MG63 (cell line): ENCODE data around the gene NKAIN2. TPM values are rescaled to one million over a fixed set of nuclear protein-coding genes. Genes with fewer than 3 reads are reported as not detected.
"Not testable (repeated sequence)": the region's sequence is repeated elsewhere in the genome, so short reads cannot be mapped to it uniquely, and the experiment has no call there.

ENCODE experiments used
- DNase-seq: peaks from one replicate; pipeline ENCODE4 v3.0.0-alpha.2; 2020
- H3K27me3 ChIP-seq: fragments of 250-450 bp; sonication (Bioruptor Pico); 2 replicates; pipeline ENCODE4 v1.5.1; 2020; ENCODE audit warnings: mild to moderate bottlenecking, moderate library complexity
- H3K36me3 ChIP-seq: fragments of 250-450 bp; sonication (Bioruptor Pico); 2 replicates; pipeline ENCODE4 v1.5.1; 2020; ENCODE audit warnings: mild to moderate bottlenecking, moderate library complexity
- H3K4me3 ChIP-seq: fragments of 250-450 bp; sonication (Bioruptor Pico); 2 replicates; pipeline ENCODE4 v1.5.1; 2020; ENCODE audit warnings: mild to moderate bottlenecking, moderate library complexity
- H3K9me3 ChIP-seq: fragments of 250-450 bp; sonication (Bioruptor Pico); 2 replicates; pipeline ENCODE4 v1.5.1; 2020; ENCODE audit warnings: mild to moderate bottlenecking, moderate library complexity
- total RNA-seq: library from RNA; depleted of rRNA; stranded (reverse); fragments of >200 nt; shearing (Covaris generic); gene quantifications from 2 replicates; pipeline ENCODE4 v1.2.3, GENCODE V29; 2014; ENCODE audit warnings: low replicate concordance

NKAIN2 gene
- total RNA-seq, 1 experiment from 2014 or later, result not detected

DNA sequence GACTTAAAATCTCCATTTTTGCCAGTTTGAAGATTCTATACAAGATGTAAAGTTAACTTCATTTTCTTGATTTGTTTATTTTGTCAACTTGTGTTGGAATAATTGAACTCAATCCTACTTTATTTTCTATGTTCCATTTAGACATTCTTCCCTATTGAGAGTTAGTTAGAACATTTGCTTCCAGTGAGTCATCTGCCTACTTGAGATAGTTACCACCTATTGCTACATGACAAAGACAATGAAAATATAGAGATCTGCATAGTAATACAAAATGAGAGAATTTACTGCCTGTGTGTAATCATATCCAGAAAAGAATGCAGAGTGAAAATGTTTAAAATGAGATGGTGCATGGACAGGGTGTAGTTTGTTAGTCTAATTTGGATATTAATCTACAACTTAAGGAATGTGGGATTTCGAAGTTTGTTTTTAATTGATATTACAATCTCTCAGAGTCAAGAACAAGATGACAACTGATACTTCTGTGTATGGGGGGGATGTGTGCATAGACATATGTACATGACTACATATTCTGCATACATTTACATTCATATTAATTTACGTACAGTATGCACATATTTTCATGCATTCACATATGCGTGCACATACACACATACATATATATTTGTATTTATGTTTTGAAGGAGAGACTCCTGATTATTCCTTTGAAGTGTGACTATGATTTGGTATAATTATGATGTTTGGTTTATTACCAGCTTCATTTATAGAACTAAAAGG, 420.1 kb downstream of the NKAIN2 start:
- Histone ChIP-seq H3K27me3 (no peaks in the 10 kb centered on the region), H3K9me3 (no peaks in the 10 kb centered on the region), H3K36me3 (no peaks in the 10 kb centered on the region), H3K4me3 (no peak overlapping the region)
- DNase-seq, result no peak

DNA sequence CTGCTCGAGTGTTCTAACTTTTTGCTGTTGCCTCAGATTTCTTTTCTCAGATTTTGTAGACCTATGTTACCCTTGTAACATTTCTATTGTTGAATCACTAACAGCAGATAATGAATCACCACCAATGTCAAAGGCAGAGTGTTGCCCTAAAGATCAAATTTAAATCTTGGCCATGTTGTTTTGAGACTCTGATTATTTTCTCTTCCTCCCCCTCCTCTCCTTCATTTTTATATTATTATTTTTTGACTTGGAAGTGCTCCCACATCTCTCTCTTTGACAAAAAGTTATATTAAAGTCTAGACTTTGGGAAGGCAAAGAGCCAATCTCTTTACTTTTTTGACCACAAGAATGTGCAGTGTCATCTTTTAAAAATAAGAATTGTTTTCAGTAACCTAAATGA, 422.7 kb downstream of the NKAIN2 start:
- no peak for DNase-seq

DNA sequence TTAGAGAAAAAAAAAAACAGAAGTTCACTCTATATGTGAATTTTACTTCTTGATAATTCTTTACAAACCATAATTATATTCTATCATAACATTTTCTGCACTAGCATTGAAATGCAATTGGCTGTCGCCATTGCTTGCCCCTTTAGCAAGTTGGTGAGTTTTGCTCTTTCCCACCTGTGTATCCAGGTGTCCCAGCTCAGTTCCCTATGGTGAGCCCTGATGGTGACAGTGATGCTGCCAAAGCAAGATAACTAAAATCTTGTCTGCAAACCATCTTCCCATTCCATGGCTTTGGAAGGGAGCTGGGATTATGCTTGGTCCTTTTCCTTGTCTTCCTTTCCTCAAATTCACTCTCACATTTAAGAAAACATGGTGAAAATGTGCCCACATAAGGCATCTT, 429.6 kb downstream of the NKAIN2 start:
- no peaks in the 10 kb centered on the region for H3K27me3 ChIP-seq
- DNase-seq, result no peak
- no peaks in the 10 kb centered on the region for H3K36me3 ChIP-seq
- no peaks in the 10 kb centered on the region for H3K9me3 ChIP-seq
- H3K4me3 ChIP-seq, result no peak overlapping the region

More for the DNA sequence above, 422.7 kb downstream of the NKAIN2 start:
- no peaks in the 10 kb centered on the region for H3K9me3 ChIP-seq
- no peaks in the 10 kb centered on the region for H3K27me3 ChIP-seq
- no peak overlapping the region for H3K4me3 ChIP-seq
- no peaks in the 10 kb centered on the region for H3K36me3 ChIP-seq

DNA sequence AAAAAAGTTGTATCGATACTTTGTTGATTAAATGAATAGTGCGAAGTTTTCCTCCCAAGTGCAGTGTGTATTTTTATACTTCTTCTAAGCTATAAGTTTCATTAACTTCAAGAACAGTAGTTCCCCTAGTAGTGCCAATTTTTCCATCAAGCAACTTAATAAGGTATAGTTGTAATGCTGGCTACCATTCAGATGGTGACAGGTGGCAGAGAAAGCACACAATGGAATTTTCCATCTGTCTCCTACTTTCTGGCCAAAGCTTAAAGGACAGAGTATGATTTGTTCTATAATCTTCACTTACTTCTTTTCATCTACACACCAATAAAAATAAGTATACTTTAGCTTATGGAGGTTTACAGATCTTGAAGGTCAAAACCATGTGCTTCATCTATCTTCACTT, 431.1 kb downstream of the NKAIN2 start:
- H3K9me3 ChIP-seq, result no peaks in the 10 kb centered on the region
- H3K4me3 ChIP-seq, result no peak overlapping the region
- DNase-seq, result no peak
- no peaks in the 10 kb centered on the region for H3K36me3 ChIP-seq
- H3K27me3 ChIP-seq, result no peaks in the 10 kb centered on the region

DNA sequence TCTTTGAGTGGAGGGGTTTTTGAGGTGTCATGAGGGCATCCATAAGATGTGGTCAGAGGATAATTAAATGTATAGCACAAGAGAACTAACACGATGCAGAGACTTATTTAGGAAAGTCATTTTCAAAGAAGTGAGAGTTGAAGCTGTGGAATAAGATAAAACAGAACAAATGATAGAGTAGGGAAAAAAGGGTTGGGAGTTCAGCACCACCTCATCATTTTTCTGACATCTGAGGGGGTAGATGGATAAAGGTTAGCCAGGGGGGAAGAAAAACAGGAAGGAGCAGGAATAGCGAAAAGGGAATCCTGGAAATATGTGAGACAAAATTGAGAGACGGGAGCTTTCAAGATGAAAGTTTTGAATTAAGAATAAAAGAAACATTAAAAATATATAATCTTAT, 434.2 kb downstream of the NKAIN2 start:
- Histone ChIP-seq H3K36me3 (no peaks in the 10 kb centered on the region), H3K27me3 (no peaks in the 10 kb centered on the region), H3K4me3 (no peak overlapping the region), H3K9me3 (no peaks in the 10 kb centered on the region)
- DNase-seq, result no peak

DNA sequence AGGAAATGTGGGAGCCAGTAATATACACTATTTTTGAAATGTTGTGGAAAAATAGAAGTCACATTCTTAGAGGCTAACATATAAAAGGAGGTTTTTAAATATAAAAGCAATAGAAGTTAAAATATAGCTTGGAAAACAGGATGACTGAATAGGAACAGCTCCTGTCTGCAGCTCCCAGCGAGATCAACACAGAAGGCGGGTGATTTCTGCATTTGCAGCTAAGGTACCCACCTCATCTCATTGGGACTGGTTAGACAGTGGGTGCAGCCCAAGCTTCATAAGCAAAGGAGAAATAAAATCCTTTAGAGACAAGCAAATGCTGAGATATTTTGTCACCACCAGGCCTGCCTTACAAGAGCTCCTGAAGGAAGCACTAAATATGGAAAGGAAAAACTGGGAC, 434.7 kb downstream of the NKAIN2 start:
- DNase-seq, H3K4me3 ChIP-seq, H3K9me3 ChIP-seq, H3K36me3 ChIP-seq, H3K27me3 ChIP-seq: not testable (repeated sequence)

DNA sequence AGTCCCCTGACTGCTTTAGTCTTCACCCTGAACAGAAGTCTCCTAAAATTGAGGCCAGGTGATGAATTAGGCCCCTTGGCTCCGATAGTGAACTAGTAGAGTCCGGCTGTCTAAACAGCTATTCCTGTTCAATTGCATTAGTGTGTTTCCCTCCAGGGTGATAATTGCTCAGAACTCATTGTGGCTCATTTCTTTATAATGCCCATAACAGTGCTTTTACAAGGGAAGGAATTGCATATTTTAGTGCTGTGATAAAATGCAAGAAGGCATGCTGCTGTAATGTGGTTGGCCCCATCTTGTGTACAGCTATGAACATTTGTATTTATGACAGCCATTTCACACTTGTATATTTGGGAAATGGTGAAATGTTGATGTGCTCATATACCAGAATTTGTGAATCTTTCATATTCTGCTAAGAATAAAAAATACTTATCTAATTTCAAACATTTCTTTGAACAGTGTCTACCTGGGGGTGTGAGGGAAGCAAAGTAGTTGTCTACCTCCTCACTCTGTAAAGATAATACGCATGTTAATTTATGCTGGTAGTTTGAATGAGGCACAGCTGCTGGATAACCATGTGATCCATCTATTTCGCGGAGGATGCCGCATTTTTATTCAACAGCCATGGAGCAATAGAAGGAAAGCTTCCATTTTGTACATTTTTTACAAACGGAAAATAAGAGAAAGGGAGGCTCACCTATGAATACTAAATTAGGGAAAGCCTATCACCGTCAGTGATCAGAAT, 451.4 kb downstream of the NKAIN2 start:
- H3K36me3 ChIP-seq, result no peaks in the 10 kb centered on the region
- H3K4me3 ChIP-seq, result no peak overlapping the region
- DNase-seq, result no peak
- H3K9me3 ChIP-seq, result no peaks in the 10 kb centered on the region
- H3K27me3 ChIP-seq, result no peaks in the 10 kb centered on the region

DNA sequence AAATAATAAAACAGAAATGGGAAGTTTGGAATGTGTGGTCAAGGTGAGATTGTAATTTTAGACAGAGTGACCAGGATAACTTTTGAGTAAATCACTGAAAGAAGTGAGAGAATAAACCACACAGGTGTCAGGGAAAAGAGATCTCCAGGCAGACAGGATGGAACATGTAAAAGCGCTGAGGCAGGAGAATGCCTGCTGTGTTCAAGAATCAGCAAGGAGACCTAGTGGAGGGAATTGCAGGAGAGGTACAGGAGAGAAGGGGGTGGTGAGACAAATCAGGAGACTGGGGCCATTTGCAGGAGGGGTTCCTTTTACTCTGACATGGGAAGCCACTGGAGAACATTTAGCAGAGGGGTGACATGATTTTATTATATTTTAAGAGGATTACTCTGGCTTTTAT, 456.7 kb downstream of the NKAIN2 start:
- H3K36me3 ChIP-seq, result no peaks in the 10 kb centered on the region
- H3K9me3 ChIP-seq, result no peaks in the 10 kb centered on the region
- no peaks in the 10 kb centered on the region for H3K27me3 ChIP-seq
- H3K4me3 ChIP-seq, result no peak overlapping the region
- no peak for DNase-seq

DNA sequence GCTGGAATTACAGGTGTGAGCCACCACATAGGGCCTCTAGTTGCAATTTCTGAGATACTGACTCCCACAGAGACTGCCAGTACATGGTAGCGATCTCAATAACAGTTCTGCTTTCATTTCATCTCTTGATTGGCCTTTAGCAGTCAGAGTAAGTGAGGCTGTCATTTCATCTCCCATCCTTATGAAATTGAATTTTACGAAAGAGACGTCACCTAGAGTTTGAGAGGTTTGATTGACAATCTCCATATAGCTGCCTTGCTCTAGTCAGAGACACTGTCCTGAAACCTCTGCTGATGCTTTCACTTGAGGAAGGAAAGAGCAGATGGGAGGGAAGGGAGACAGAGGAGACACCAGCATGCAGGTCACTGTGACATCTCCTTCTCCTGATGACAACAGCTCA, 466.1 kb downstream of the NKAIN2 start:
- Histone ChIP-seq H3K36me3 (no peaks in the 10 kb centered on the region), H3K4me3 (no peak overlapping the region)

DNA sequence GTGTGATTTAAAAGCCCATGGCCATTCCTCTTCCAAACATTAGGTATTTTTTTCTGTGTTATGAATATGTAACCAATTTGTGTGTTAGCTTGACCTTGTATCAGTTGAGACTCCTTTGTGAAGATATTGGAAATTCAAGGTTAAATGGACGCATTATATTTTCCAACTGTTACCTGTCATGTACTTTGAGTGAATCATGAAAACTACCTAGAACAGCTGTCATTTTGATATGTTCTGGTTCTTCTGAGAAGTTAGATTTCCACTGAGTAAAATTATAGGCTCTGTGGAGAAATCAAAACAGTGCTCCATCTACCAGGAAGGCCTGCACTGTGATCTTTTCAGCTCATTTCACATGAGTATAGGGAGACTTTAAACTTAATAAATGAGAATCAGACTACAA, 470.0 kb downstream of the NKAIN2 start:
- Histone ChIP-seq H3K27me3 (no peaks in the 10 kb centered on the region), H3K9me3 (no peaks in the 10 kb centered on the region)
- no peak for DNase-seq

More for the DNA sequence above, 466.1 kb downstream of the NKAIN2 start:
- Histone ChIP-seq H3K9me3 (no peaks in the 10 kb centered on the region), H3K27me3 (no peaks in the 10 kb centered on the region)
- no peak for DNase-seq

DNA sequence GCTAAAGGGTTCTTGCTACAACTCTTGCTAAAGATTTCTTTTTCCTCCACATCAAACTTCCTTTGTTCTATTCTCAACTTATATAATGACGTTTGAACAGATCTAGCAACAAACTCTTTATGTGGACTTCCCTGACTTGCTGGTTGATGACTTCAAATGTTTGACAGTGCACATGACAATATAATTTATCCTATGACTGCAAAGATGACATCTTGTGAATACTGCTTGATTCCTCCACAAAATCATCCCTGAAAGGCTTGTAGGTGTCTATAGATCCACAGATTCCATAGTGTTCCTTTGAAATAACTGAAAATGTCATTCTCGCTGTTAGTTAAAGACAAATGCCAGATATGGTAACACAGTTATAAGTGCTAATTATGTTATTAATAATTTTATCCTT, 478.9 kb downstream of the NKAIN2 start:
- H3K27me3 ChIP-seq, result no peaks in the 10 kb centered on the region; the same call in 1 of the 2 replicates
- no peaks in the 10 kb centered on the region for H3K9me3 ChIP-seq
- H3K4me3 ChIP-seq, result no peak overlapping the region
- no peak for DNase-seq
- no peaks in the 10 kb centered on the region for H3K36me3 ChIP-seq

More for the DNA sequence above, 470.0 kb downstream of the NKAIN2 start:
- H3K4me3 ChIP-seq, result no peak overlapping the region
- no peaks in the 10 kb centered on the region for H3K36me3 ChIP-seq

DNA sequence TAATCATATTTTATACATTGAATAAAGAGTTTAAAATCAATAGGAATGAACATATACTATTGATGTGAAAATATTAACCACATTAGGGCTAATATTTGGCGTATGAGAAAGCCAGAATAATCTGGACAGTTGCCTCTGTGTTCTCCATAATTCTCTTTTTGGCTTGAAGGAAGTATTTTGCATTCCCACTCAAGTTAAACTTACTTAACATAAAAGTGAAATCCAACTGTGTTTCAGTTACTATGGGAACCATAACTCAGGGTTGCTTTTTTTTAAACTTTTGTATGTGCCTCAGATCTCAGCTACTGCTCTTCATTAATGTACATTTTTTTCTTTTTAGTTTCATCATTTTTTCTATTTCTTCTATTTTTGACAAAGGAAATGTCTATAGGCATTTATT, 479.8 kb downstream of the NKAIN2 start:
- no peaks in the 10 kb centered on the region for H3K9me3 ChIP-seq
- no peak for DNase-seq
- no peaks in the 10 kb centered on the region for H3K36me3 ChIP-seq
- H3K27me3 ChIP-seq, result no peaks in the 10 kb centered on the region; the same call in 1 of the 2 replicates
- H3K4me3 ChIP-seq, result no peak overlapping the region

DNA sequence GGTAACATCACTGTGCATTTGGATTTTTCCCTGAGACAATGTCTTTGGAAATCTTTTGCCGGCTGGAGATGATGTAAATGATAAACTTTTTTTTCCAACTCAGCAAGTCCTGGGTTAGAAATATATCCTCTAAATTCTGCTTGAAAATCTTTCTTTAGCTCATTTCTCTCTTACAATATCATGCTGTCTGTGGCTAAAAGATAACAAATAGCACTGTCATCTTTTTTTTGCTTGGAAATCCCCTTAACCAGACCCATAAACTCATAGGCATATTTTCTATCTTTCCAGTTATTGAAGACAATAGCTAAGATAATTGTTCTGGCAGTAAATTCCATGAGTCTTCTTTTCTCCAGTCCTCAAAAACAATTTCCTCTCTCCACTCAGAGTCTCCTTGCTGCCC, 481.5 kb downstream of the NKAIN2 start:
- no peak for DNase-seq
- no peaks in the 10 kb centered on the region for H3K9me3 ChIP-seq
- no peak overlapping the region for H3K4me3 ChIP-seq
- no peaks in the 10 kb centered on the region; the same call in 1 of the 2 replicates for H3K27me3 ChIP-seq
- H3K36me3 ChIP-seq, result no peaks in the 10 kb centered on the region

DNA sequence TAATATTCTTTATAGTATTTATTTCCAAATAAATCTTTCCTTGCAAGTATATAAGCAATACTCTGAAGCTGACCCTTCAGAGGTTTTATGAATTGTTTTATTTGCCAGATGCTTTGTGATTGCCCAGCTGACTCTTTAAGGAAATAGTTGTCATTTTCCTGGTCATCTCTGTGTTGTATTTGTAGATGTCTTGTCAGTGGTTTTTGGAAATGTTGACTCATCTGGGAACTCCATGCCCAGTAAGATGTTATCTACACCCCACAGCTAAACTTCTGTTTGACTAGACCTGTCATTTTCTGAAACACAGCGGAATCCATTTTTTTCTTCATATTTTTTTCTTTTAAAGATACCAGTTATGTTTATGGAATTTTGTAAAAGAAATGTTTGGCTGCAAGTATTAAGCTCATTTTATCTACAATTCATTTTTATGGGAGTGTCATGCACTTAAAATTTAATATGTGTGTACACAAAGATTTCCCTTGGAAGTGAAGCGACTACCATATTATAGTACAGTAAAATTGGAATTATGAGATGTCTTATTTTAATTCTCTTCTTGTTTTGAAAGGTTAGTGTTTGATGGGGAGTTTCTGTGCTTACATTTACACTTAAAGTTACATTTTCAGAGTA, 491.0 kb downstream of the NKAIN2 start:
- Histone ChIP-seq H3K9me3 (no peaks in the 10 kb centered on the region), H3K4me3 (no peak overlapping the region), H3K36me3 (no peaks in the 10 kb centered on the region), H3K27me3 (no peaks in the 10 kb centered on the region)
- no peak for DNase-seq

DNA sequence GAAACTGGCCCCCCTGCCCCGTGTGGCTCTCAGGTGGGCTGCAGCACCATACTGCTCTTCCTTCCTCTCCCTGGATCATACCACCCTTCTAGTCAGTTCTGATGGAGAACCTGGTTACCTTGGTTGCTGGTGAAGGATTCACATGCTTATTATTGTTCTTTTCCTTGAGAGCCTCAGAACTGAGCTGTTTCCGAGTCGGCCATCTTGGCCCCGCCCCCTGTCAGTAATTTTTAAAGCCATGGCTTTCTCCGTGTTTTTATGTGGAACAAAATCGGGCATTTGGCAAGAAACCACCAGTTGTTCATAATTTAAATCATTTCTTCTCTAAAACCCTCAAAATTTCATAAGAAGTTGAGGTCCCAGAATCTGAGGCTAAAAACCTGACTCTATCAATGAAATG, 493.8 kb downstream of the NKAIN2 start:
- Histone ChIP-seq H3K27me3 (no peaks in the 10 kb centered on the region), H3K36me3 (no peaks in the 10 kb centered on the region), H3K4me3 (no peak overlapping the region), H3K9me3 (no peaks in the 10 kb centered on the region)
- no peak for DNase-seq

DNA sequence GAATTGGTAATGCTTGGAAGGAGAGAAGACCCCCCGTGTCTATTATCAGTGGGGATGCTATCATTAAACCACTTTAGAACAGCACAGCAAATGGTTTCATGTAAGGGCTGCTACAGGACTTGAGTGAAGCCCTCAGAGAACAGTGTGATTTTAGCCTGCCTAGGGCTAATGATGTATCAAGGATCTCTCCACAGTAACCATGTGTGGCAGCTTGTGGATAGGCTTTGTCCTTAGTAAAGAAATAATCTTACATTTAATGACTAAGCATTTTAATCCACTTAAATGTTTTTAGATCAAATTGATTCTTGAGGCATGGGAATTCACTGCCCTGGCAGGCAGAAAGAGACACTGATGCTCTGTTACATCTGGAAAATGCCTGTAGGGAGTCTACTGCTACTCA, 495.1 kb downstream of the NKAIN2 start:
- Histone ChIP-seq H3K36me3 (no peaks in the 10 kb centered on the region), H3K9me3 (no peaks in the 10 kb centered on the region), H3K27me3 (no peaks in the 10 kb centered on the region), H3K4me3 (no peak overlapping the region)
- no peak for DNase-seq

DNA sequence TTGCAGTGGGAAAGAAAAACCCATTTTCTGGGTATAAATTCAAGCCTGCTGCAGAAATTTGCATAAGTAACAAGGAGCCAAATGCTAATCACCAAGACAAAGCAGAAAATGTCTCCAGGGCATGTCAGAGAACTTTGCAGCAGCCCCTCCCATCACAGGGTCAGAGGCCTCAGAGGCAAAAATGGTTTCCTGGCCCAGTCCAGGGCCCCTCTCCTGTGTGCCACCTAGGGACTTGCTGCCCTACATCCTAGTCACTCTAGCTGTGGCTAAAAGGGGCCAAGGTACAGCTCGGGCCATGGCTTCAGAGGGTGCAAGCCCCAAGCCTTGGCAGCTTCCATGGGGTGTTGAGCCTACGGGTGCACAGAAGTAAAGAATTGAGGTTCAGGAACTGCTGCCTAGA, 497.2 kb downstream of the NKAIN2 start:
- H3K36me3 ChIP-seq, H3K27me3 ChIP-seq, H3K9me3 ChIP-seq, DNase-seq, H3K4me3 ChIP-seq: not testable (repeated sequence)

DNA sequence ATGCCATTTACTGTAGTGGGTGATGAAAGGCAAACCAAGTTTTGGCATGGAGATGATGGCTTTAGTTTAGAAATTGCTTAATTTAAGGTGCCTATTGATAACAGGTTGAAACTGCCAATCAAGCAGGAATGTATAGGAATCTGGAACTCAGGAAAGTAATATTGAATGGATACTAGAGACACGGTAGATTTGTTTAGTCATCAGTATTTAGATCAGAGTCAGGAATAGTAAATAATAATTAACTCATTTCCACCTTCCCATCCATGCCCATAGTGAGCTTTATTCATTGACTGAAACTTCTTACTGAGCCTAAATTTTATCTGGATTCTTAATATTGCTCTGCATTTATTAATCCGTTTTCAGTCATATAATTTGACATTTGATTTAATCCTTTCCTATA, 500.3 kb downstream of the NKAIN2 start:
- Histone ChIP-seq H3K9me3 (no peaks in the 10 kb centered on the region), H3K27me3 (no peaks in the 10 kb centered on the region), H3K4me3 (no peak overlapping the region), H3K36me3 (no peaks in the 10 kb centered on the region)
- DNase-seq, result no peak
